A549 (cell line): ENCODE data around the gene RPS16. TPM values are rescaled to one million over a fixed set of nuclear protein-coding genes. Genes with fewer than 3 reads are reported as not detected.
"Not testable (repeated sequence)": the region's sequence is repeated elsewhere in the genome, so short reads cannot be mapped to it uniquely, and the experiment has no call there.

Experiments
- ATAC-seq, 2 experiments: fragments of 200-7000 bp in 1 of 2; fragments of >200 bp in 1 of 2; cut with Nextera tagmentation in 1 of 2; cut with Tn5 transposase in 1 of 2; 3 replicates each; pipeline versions ENCODE4 v1.8.0 to v1.9.1; 2018 to 2020; ENCODE audit warnings: mild to moderate bottlenecking in 1 of 2, moderate library complexity in 1 of 2
- CTCF ChIA-PET: fragments of 300-600 bp; sonication (Branson Sonifier 250); formaldehyde crosslinking; extraction: SDS; loops from one replicate; lab custom pipeline; 2021; ENCODE audit warnings: antibody characterized with exemption, inconsistent platforms; lab: Yijun Ruan, JAX
- POLR2A ChIA-PET: fragments of 350-600 bp; formaldehyde crosslinking; extraction: SDS; loops from one replicate; lab custom pipeline; 2021; ENCODE audit warnings: antibody characterized with exemption, inconsistent platforms; lab: Yijun Ruan, JAX
- DNase-seq, 2 experiments: peaks; one replicate each; pipeline versions ENCODE4 v3.0.0 to v3.0.0-alpha.2; 2011 to 2016; ENCODE audit warnings: low read depth in 1 of 2, low spot score in 1 of 2
- FAIRE-seq: peaks from 2 replicates; lab custom pipeline; 2011; peaks lifted over from hg19 to GRCh38; lab: Jason Lieb, UNC
- H3K27ac ChIP-seq, 2 experiments: fragments of >200 bp; sonication (Bioruptor Twin); formaldehyde crosslinking; 3 replicates each; pipeline ENCODE4 v1.5.1; 2016 to 2017
- H3K4me1 ChIP-seq: fragments of >200 bp; sonication (Bioruptor Twin); formaldehyde crosslinking; 3 replicates; pipeline ENCODE4 v1.6.1; 2016
- H3K4me2 ChIP-seq: fragments of >200 bp; sonication (Bioruptor Twin); formaldehyde crosslinking; 3 replicates; pipeline ENCODE4 v1.6.1; 2016
- H3K4me3 ChIP-seq: fragments of >200 bp; sonication (Bioruptor Twin); formaldehyde crosslinking; 3 replicates; pipeline ENCODE4 v1.5.1; 2016
- H3K9me3 ChIP-seq: fragments of >200 bp; sonication (Bioruptor Twin); formaldehyde crosslinking; 3 replicates; pipeline ENCODE4 v1.6.1; 2016
- CBX2 ChIP-seq: fragments of 200-600 bp; sonication (generic); IDR thresholded peaks from 2 replicates; pipeline ENCODE4 v1.6.1; 2016; ENCODE audit warnings: low read depth, mild to moderate bottlenecking, borderline replicate concordance
- CBX8 ChIP-seq: fragments of 200-600 bp; sonication (generic); IDR thresholded peaks from 2 replicates; pipeline ENCODE4 v1.6.1; 2016
- CEBPB ChIP-seq, 2 experiments: fragments of >200 bp in 1 of 2; sonication (Bioruptor Twin) in 1 of 2; formaldehyde crosslinking in 1 of 2; IDR thresholded peaks; 2 replicates each; pipeline ENCODE4 v1.6.1; 2012 to 2016
- CHD4 ChIP-seq: fragments of 200-600 bp; sonication (generic); IDR thresholded peaks from 2 replicates; pipeline ENCODE4 v1.6.1; 2016; ENCODE audit warnings: antibody characterized with exemption, mild to moderate bottlenecking, borderline replicate concordance
- ESRRA ChIP-seq: fragments of 150-350 bp; IDR thresholded peaks from 2 replicates; pipeline ENCODE4 v1.6.1; 2014; ENCODE audit warnings: mild to moderate bottlenecking, low read length, borderline replicate concordance
- GATA3 ChIP-seq: IDR thresholded peaks from 2 replicates; pipeline ENCODE4 v1.6.1; 2012; ENCODE audit warnings: borderline replicate concordance
- HDAC2 ChIP-seq: fragments of 200-600 bp; sonication (generic); IDR thresholded peaks from 2 replicates; pipeline ENCODE4 v1.6.1; 2016
- HOXA7 ChIP-seq: fragments of 250-450 bp; sonication (Bioruptor Pico); IDR thresholded peaks from 2 replicates; pipeline ENCODE4 v1.5.0; 2020; ENCODE audit warnings: mild to moderate bottlenecking, moderate library complexity
- HOXB13 ChIP-seq: fragments of 250-450 bp; sonication (Bioruptor Pico); IDR thresholded peaks from 2 replicates; pipeline ENCODE4 v1.5.0; 2020; ENCODE audit warnings: low read depth, mild to moderate bottlenecking, moderate library complexity
- HOXB5 ChIP-seq: fragments of 250-450 bp; sonication (Bioruptor Pico); IDR thresholded peaks from 2 replicates; pipeline ENCODE4 v1.5.0; 2020; ENCODE audit warnings: mild to moderate bottlenecking, moderate library complexity
- JUN ChIP-seq, 2 experiments: fragments of >200 bp; sonication (Bioruptor Twin); formaldehyde crosslinking; IDR thresholded peaks; 2 replicates in 1 of 2; 3 replicates in 1 of 2; pipeline ENCODE4 v1.6.1; 2016 to 2017
- JUNB ChIP-seq: fragments of >200 bp; sonication (Bioruptor Twin); formaldehyde crosslinking; IDR thresholded peaks from 2 replicates; pipeline ENCODE4 v1.6.1; 2016
- MYC ChIP-seq: IDR thresholded peaks from 2 replicates; pipeline ENCODE4 v1.6.1; 2012; ENCODE audit warnings: mild to moderate bottlenecking, inconsistent platforms, low read length, improper control_type of control experiment, borderline replicate concordance
- POLR2A ChIP-seq: IDR thresholded peaks from 2 replicates; pipeline ENCODE4 v1.6.1; 2012; ENCODE audit warnings: mild to moderate bottlenecking, low read length
- POLR2AphosphoS2 ChIP-seq: conservative IDR thresholded peaks from 2 replicates; pipeline ENCODE4 v1.6.1; 2012; ENCODE audit warnings: low read length, improper control_type of control experiment, inconsistent platforms
- SREBF2 ChIP-seq: fragments of 450-650 bp; IDR thresholded peaks from 2 replicates; pipeline ENCODE4 v1.6.1; 2014; ENCODE audit warnings: mild to moderate bottlenecking, moderate library complexity
- TP53 ChIP-seq: fragments of 250-450 bp; sonication (Bioruptor Pico); IDR thresholded peaks from 2 replicates; pipeline ENCODE4 v1.5.0; 2021; ENCODE audit warnings: mild to moderate bottlenecking, moderate library complexity
- ZC3H11A ChIP-seq: fragments of 450-650 bp; IDR thresholded peaks from 2 replicates; pipeline ENCODE4 v1.6.1; 2014; ENCODE audit warnings: antibody characterized with exemption, mild to moderate bottlenecking
- ZNF302 ChIP-seq: fragments of 250-450 bp; sonication (Bioruptor Pico); IDR thresholded peaks from 2 replicates; pipeline ENCODE4 v1.9.0; 2021; ENCODE audit warnings: inconsistent platforms, mild to moderate bottlenecking, moderate library complexity
- ZSCAN20 ChIP-seq: fragments of 250-450 bp; sonication (Bioruptor Pico); IDR thresholded peaks from 2 replicates; pipeline ENCODE4 v1.8.0; 2022; ENCODE audit warnings: mild to moderate bottlenecking, moderate library complexity
- WGBS: methylation state at CpG from one replicate; pipeline ENCODE4 v1.1.6; 2017; ENCODE audit errors: missing lambda C conversion rate; 5-methylcytosine and 5-hydroxymethylcytosine counted together
- polyA plus RNA-seq, 4 experiments: library from polyadenylated mRNA; depleted of rRNA in 3 of 4; stranded (reverse); fragments of >200 nt; fragmentation: RNase III in 1 of 4; extraction: RNeasy Plus Mini Kit Qiagen cat#74134 plus additional on column Dnase treatment in 1 of 4; gene quantifications; 2 replicates in 3 of 4; 3 replicates in 1 of 4; pipeline ENCODE4 v1.2.3, GENCODE V29; 2011 to 2017
- TF ChIP-seq, protein P1 (sequence below): IDR thresholded peaks from 2 replicates; pipeline ENCODE4 v1.6.1; 2012
- TF ChIP-seq, protein P2 (sequence below): fragments of 200-600 bp; sonication (generic); IDR thresholded peaks from 2 replicates; pipeline ENCODE4 v1.6.1; 2016; ENCODE audit warnings: antibody characterized with exemption, mild to moderate bottlenecking, moderate library complexity

Gene RPS16
- polyA plus RNA-seq, 2 of the 4 experiments (the other 2 are of a cell fraction), result 4,348 to 4,855 TPM

DNA sequence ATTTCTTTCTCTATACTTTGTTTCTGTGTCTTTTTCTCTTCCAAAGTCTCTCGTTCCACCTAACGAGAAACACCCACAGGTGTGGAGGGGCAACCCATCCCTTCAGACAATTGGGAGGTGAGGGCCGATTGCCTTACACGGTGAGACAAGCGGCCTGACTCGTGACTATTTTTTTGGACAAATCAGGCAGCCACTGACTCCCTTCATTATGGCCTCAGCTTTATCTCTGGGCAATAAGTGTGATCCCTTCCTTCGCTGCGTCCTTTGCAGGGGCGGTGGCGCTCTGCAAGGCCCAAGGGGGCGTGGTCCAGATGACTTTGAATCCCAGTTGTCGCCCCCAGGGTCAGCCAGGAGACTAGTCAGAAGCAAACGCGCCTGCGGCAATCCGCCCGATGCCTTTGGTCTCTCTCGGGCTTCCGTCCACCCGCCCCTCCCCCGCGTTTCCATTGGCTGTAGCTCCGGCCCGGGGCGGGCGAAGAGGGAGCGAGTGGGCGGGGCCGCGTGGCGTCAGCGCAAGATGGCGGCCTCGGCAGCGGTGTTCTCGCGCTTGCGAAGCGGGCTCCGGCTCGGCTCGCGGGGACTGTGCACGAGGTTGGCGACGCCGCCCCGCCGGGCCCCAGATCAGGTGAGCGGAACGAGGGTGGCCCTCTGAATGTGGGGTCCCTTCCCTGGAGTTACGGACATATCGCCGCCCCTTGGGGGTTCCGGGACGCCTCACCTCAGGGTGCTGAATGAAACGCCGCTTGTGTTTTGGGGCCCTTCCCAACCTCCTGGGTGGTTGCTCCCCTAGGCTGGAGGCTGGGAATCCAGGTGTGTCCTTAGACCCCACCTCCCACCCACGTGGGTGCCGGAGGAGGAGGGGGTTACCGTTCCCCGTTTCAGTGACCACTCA is 44.8 kb upstream of the RPS16 start, which contains the start of gene TIMM50 (continued):
- TF ChIP-seq MYC (peak; percentile 94; the same call in 1 of the 2 replicates), ZC3H11A (no peak; the same call in 1 of the 2 replicates), HOXA7 (CRISPR knock-in tag) (no peak), HDAC2 (no peak), HOXB13 (CRISPR knock-in tag) (no peak; the same call in 1 of the 2 replicates)
- TF ChIP-seq, all 56 proteins: peak for 24

GRCh38 chr19:39479916-39480315 is 44.2 kb upstream of the RPS16 start:
- ChIA-PET CTCF (interaction anchor here (0.8 to 8.8 kb wide), 8 partner anchors 10 to 68 kb away, joined by 3 to 108 read pairs (median 7); partner anchors contain the start of genes DLL3, EID2B and PLEKHG2), POLR2A (interaction anchor here (0.5 to 1.2 kb wide), 24 partner anchors 10 to 905 kb away, joined by 3 to 30 read pairs (median 4); partner anchors contain the start of genes DLL3, DYRK1B, EID2B and MED29)
- peaks cover 15% of the 10 kb centered on the region for H3K4me1 ChIP-seq
- peak overlapping the region; percentile 70 for H3K4me3 ChIP-seq
- no peak for TF ChIP-seq ZNF302 (CRISPR knock-in tag)
- no peak for TF ChIP-seq HOXB5 (CRISPR knock-in tag)
- no peak for TF ChIP-seq CHD4
- no peak for TF ChIP-seq CBX8
- TF ChIP-seq, protein P1, sequence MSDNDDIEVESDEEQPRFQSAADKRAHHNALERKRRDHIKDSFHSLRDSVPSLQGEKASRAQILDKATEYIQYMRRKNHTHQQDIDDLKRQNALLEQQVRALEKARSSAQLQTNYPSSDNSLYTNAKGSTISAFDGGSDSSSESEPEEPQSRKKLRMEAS, result no peak
- TF ChIP-seq, protein P2, sequence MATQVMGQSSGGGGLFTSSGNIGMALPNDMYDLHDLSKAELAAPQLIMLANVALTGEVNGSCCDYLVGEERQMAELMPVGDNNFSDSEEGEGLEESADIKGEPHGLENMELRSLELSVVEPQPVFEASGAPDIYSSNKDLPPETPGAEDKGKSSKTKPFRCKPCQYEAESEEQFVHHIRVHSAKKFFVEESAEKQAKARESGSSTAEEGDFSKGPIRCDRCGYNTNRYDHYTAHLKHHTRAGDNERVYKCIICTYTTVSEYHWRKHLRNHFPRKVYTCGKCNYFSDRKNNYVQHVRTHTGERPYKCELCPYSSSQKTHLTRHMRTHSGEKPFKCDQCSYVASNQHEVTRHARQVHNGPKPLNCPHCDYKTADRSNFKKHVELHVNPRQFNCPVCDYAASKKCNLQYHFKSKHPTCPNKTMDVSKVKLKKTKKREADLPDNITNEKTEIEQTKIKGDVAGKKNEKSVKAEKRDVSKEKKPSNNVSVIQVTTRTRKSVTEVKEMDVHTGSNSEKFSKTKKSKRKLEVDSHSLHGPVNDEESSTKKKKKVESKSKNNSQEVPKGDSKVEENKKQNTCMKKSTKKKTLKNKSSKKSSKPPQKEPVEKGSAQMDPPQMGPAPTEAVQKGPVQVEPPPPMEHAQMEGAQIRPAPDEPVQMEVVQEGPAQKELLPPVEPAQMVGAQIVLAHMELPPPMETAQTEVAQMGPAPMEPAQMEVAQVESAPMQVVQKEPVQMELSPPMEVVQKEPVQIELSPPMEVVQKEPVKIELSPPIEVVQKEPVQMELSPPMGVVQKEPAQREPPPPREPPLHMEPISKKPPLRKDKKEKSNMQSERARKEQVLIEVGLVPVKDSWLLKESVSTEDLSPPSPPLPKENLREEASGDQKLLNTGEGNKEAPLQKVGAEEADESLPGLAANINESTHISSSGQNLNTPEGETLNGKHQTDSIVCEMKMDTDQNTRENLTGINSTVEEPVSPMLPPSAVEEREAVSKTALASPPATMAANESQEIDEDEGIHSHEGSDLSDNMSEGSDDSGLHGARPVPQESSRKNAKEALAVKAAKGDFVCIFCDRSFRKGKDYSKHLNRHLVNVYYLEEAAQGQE, result no peak
- no peak for TF ChIP-seq ESRRA
- TF ChIP-seq ZC3H11A, result no peak
- TF ChIP-seq JUN (IDR thresholded peaks at IDR 0.05), result no peak
- no peak for TF ChIP-seq TP53 (CRISPR knock-in tag)
- TF ChIP-seq POLR2AphosphoS2, result no peak
- no peak for TF ChIP-seq SREBF2
- TF ChIP-seq HOXB13 (CRISPR knock-in tag), result no peak
- TF ChIP-seq CBX2, result no peak
- TF ChIP-seq GATA3, result no peak
- no peak for TF ChIP-seq POLR2A
- TF ChIP-seq JUNB, result no peak
- no peak for TF ChIP-seq ZSCAN20
- no peak for TF ChIP-seq CEBPB (IDR thresholded peaks at IDR 0.05)
- ATAC-seq (no peak), FAIRE-seq (no peak), DNase-seq (no peak)
- H3K27ac ChIP-seq, result peak overlapping the region; percentile 86 to 92
- 74% methylated on average over 10 of the region's 10 CpGs for WGBS
- H3K9me3 ChIP-seq, result no peaks in the 10 kb centered on the region
- peak overlapping the region; percentile 85 for H3K4me2 ChIP-seq

GRCh38 chr19:39479319-39479801 is 43.6 kb upstream of the RPS16 start:
- peaks cover 15% of the 10 kb centered on the region for H3K4me1 ChIP-seq
- ChIA-PET CTCF (interaction anchor here (8.4 to 16.6 kb wide), 2 partner anchors 17 to 39 kb away, joined by 73 to 305 read pairs; partner anchors contain the start of gene DLL3), POLR2A (interaction anchor here (1.0 kb wide), 1 partner anchor 11 kb away, joined by 6 read pairs; no protein-coding TSS in a partner anchor)
- not testable (repeated sequence) for H3K4me2 ChIP-seq, H3K9me3 ChIP-seq, H3K27ac ChIP-seq, H3K4me3 ChIP-seq, DNase-seq, ATAC-seq
- 85% methylated on average over 11 of the region's 11 CpGs for WGBS
- peak; percentile 28 for FAIRE-seq
